Stimulated activated memory B cell treated with anti-CD40 and anti-IgM and Interleukin-4, amounts not matched to agents 10 μg/mL and 1 μg/mL and 100 μg/mL, for 72 hours (primary cell): ENCODE results near the gene AGAP2.
"Not testable (repeated sequence)": the region's sequence is repeated elsewhere in the genome, so short reads cannot be mapped to it uniquely, and the experiment has no call there.

Experiments
- ATAC-seq: fragments of 150-1000 bp; cut with Tn5 transposase; 2 replicates; pipeline ENCODE4 v1.10.0; 2021
- H3K27ac Mint-ChIP-seq: one replicate; pipeline ENCODE4 v1.8.0; 2022; ENCODE audit warnings: mild to moderate bottlenecking, mixed read lengths
- H3K27me3 Mint-ChIP-seq: one replicate; pipeline ENCODE4 v1.8.0; 2022; ENCODE audit warnings: mixed read lengths
- H3K36me3 Mint-ChIP-seq: one replicate; pipeline ENCODE4 v1.8.0; 2022; ENCODE audit warnings: mixed read lengths
- H3K4me1 Mint-ChIP-seq: one replicate; pipeline ENCODE4 v1.8.0; 2022; ENCODE audit warnings: mixed read lengths
- H3K4me3 Mint-ChIP-seq: one replicate; pipeline ENCODE4 v1.8.0; 2022; ENCODE audit warnings: mild to moderate bottlenecking, moderate library complexity, mixed read lengths
- H3K9me3 Mint-ChIP-seq: one replicate; pipeline ENCODE4 v1.8.0; 2022; ENCODE audit warnings: mixed read lengths

AGAP2 gene

DNA sequence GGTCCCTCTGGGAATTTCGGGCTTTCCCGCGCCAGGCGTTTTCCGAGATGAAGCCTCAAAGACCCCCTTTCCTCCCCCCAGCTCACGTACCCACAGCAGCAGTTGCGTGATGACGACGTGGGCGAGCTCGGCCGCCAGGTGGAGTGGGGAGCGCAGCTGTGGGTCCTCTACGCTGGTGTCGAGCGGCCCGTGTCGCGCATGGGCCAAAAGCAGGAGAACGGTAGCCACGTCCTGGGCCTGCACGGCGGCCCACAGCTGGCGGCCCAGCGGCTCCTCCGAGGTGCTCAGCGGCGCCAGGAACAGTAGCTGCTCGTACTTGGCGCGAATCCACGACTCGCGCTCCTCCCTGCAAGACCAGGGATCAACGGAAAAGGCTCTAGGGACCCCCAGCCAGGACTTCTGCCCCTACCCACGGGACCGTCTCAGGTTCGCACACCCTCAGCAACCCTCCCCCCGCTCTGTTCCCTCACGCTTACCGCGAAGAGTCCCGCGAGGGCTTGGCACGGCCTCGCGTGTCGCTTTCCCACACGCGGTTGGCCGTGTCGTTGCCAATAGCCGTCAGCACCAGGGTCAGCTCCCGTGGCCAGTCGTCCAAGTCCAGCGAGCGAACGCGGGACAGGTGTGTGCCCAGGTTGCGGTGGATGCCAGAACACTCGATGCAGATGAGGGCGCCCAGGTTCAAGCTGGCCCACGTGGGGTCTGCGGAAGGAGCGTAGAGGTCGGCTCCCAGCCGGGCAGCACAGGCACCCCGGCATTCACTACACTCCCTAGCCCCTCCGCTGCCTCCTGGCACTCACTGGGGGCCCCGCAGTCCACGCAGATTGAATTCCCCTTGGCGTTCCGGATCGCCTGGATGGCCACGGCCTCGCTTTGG, 11.4 kb downstream of the AGAP2 start:
- no peaks in the 10 kb centered on the region for H3K27me3 Mint-ChIP-seq
- no peak overlapping the region for H3K27ac Mint-ChIP-seq
- no peak for ATAC-seq
- peaks cover 26% of the 10 kb centered on the region for H3K4me1 Mint-ChIP-seq
- peaks cover 51% of the 10 kb centered on the region for H3K36me3 Mint-ChIP-seq
- no peak overlapping the region for H3K4me3 Mint-ChIP-seq
- no peaks in the 10 kb centered on the region for H3K9me3 Mint-ChIP-seq

DNA sequence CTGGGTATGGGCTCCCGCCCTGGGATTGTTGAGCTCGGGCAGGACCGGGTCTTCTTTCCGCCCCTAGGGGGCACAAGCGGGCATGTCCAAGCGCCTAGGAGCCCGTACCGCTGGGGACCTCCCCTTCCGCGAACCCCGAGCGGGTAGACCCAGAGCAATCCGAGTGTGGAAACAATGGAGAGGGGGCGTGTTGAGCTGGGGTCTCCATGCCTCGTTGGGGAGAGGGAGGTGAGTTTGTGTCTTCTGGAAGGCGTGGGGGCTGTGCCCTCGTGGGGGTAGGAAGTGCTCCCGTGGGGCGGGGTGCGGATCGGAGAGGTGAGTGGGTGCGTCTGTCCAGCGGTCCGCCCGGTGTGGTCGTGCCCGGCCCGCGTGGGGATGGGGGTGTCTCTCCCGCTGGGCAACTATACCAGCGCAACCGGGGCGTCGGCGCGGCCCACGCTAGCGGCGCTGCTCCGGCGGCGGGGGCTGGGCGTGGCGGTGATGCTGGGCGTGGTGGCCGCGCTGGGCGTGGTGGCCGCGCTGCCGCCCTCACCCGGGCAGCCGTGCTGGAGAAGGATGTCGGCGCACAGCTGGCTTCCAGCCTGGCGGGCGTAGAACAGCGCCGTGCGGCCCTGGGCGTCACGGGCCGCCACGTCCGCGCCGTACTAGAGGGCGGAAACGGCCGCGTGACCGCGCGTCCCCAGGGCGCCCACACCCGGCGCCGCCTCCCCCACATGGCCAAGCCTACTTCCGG, 12.2 kb downstream of the AGAP2 start:
- Mint-ChIP-seq H3K9me3 (no peaks in the 10 kb centered on the region), H3K4me1 (peaks cover 26% of the 10 kb centered on the region), H3K27me3 (no peaks in the 10 kb centered on the region), H3K4me3 (peak overlapping the region; percentile 75), H3K27ac (peak overlapping the region; percentile 69), H3K36me3 (peaks cover 50% of the 10 kb centered on the region)
- peak; percentile 72 for ATAC-seq

DNA sequence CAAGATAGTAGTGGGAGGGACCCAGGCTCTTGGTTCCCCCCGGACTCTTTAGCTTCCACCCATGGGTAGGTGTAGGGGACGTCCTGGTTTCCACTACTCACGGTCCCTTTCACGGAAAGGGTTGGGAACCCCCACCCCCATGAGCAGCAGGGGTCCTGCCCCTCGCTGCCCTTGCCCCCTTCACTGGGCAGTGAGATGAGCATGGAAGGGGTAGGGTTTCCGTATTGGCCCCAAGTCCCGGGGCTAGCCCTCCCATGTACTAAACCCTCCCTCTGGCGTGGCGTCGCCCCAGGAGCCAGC, 12.7 kb downstream of the AGAP2 start:
- Mint-ChIP-seq H3K4me1 (peaks cover 26% of the 10 kb centered on the region), H3K27ac (peak overlapping the region; percentile 69), H3K4me3 (peak overlapping the region; percentile 75), H3K27me3 (no peaks in the 10 kb centered on the region), H3K9me3 (no peaks in the 10 kb centered on the region), H3K36me3 (peaks cover 50% of the 10 kb centered on the region)
- no peak for ATAC-seq

DNA sequence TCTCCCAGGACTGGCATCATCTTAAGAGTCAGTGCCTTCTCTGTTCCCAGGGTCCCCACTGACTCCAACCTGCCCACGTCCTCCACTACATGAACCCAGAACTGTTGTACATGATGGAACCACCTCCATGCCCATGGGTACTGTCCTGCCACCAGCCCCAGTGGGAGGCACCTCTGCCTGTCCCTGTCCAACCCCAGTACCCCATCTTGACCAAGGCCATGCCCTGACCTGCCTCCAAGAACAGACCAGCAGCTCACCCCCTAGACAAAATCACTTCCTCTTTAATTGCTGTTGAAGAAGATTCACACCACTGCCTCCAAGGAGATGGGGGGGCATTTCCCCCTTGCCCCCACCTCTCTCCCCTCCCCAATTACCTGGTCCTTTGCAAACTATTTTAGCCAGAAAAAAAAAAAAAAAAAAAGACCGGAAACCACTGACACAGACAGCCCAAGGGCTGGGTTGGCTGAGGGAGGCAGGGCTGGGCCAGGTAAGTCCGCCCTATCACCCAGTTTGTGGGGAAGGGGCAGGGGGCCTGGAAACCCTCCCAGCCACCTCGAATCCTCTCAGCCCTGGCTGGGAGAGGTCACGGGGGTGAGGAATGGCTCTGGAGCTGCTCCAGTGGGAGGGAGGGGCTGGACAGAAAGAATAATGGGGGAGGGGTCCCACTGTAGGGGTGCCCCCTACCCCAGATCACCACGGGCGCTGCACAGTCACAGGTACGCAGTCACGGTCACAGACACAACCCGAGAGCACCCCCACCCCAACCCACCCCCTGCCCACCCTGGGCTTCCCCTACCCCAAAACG, 13.4 kb downstream of the AGAP2 start:
- ATAC-seq, result peak; percentile 28
- Mint-ChIP-seq H3K4me3 (peak overlapping the region; percentile 40), H3K9me3 (no peaks in the 10 kb centered on the region), H3K27me3 (no peaks in the 10 kb centered on the region), H3K36me3 (peaks cover 52% of the 10 kb centered on the region), H3K4me1 (peaks cover 26% of the 10 kb centered on the region), H3K27ac (peak overlapping the region; percentile 69)

DNA sequence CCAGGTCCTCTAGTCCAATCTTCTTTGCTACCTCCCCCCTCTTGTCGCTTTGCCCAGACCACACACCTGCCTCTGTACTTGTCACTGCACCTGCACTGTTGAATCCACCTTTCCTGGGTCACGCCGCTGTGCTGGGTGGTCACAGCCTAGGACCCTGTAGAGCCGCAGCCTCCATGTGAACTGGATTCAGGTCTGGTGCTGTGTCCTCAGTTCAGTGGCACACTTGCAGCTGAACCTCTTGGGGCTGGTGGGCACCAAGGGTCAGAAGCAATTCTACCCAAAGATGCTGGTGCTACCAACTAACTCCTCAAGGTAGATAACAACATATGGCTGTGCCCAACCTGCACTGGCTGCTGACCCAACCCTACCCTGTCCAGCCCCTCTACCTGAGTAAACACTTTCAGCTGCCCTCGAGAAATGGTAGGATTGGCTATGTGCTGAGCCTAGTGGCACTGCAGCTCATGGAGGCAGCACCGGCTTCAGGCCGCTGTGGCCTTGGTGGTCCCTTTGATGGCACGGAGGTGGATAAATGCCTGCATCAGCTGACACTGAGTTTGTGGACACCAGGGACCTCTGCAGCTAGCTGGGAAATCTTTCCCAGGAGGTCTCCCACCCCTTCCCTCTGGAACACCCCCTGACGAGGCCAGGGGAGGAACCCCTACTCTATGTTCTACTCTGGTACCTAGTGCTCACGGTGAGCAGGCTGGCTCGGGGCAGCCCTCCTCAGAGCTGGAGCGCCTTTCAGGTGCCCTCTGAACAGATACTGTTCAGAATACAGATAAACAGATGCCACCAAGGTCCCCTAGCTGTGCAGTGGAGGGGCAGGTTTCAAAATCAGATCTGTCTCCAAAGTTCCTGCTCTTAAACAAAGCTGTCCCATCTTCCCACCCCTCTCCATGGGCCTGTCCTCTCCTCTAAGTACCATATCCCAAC, 14.3 kb downstream of the AGAP2 start:
- H3K27me3 Mint-ChIP-seq, result no peaks in the 10 kb centered on the region
- peaks cover 58% of the 10 kb centered on the region for H3K36me3 Mint-ChIP-seq
- H3K27ac Mint-ChIP-seq, result peak overlapping the region; percentile 38
- H3K4me3 Mint-ChIP-seq, result no peak overlapping the region
- peaks cover 26% of the 10 kb centered on the region for H3K4me1 Mint-ChIP-seq
- H3K9me3 Mint-ChIP-seq, result no peaks in the 10 kb centered on the region
- no peak for ATAC-seq

DNA sequence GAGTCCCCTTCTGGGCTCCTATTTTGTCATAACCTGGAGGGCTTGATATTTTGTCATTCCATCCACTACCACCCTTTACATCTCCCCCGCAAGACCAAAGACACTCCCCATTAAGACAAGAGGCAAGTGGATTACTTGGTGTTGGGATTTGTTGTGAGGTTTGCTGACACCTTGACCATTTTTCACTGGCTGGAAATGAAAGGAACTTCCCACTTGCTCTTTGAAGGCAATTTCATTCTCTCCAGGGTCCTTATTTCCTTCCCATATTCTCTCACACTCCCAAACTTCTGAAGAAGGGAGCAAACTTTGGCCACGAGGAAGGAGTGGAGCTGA, 14.9 kb downstream of the AGAP2 start:
- peak overlapping the region; percentile 38 for H3K27ac Mint-ChIP-seq
- ATAC-seq, result no peak
- no peak overlapping the region for H3K4me3 Mint-ChIP-seq
- no peaks in the 10 kb centered on the region for H3K27me3 Mint-ChIP-seq
- H3K4me1 Mint-ChIP-seq, result peaks cover 26% of the 10 kb centered on the region
- peaks cover 60% of the 10 kb centered on the region for H3K36me3 Mint-ChIP-seq
- no peaks in the 10 kb centered on the region for H3K9me3 Mint-ChIP-seq

DNA sequence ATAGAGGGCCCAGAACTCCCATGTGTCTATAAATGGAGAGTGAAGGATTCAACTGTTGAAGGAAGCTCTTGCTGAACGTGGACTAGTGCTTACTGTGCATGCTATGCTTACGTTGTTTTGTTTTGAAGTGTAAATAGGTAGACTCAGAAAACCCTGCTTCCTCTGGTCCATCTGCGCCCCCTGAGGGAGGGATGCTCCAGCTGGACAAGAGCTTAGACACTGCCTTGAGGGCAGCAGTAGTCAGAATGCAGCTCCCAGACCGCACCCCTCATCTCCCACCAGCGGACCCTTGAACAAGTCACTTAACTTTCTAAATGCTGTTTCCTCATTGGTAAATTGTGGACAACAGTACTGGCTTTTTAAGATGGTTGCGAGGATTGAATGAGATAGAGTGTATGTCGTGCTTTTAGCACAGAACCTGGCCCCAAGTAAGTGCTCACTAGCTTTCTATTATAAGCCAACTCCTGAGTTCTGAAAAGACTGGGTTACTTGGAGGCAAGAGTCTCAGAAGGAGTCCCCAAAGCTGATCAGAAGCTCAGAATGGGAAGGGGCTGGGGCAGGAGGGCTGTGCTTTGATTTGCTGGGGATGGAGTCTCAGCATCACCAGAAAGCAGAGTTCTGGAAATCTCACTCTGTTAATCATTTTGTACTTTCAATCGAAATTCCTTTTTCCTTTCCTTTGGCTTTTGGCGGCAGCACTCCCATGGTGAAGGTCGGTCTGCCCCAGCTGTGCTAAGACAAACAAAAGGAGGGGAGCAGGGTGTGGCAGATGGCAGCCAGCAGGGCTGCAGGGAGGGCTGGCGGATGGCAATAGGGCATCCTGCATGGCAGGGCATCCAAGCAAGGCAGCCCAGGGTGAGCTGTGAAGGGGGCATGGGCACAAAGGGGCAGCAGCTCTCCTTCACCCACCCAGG, 15.6 kb downstream of the AGAP2 start:
- Mint-ChIP-seq H3K4me3 (no peak overlapping the region), H3K9me3 (no peaks in the 10 kb centered on the region), H3K27ac (peak overlapping the region; percentile 38), H3K27me3 (no peaks in the 10 kb centered on the region), H3K36me3 (peaks cover 60% of the 10 kb centered on the region), H3K4me1 (peaks cover 26% of the 10 kb centered on the region)
- no peak for ATAC-seq

DNA sequence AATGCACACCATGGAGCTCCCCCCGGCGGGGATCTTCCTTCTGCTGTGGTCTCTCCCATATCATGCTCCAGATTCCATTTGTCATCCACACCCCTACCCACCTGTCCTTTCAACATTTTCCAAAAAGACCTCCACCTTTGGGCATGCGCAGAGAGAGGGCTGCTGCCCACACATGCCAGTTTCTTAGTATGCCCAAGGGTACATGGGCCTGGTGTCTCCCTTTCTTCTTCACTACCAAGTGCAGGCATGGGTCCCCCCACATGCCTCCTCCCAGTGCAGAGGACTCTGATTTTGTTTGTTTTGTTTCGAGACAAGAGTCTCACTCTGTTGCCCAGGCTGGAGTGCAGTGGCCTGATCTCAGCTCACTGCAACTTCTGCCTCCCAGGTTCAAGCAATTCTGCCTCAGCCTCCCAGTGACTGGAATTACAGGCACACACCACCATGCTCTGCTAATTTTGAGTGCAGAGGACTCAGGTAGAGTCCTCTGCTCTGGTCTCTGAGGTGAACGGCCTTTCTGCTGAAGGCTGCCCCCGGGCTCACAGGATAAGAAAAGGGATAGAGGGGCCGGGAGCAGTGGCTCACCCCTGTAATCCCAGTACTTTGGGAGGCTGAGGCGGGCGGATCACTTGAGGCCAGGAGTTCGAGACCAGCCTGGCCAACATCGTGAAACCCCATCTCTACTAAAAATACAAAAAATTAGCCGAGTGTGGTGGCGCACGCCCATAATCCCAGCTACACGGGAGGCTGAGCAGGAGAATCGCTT, 16.5 kb downstream of the AGAP2 start:
- H3K36me3 Mint-ChIP-seq, result peaks cover 57% of the 10 kb centered on the region
- H3K27me3 Mint-ChIP-seq, H3K4me3 Mint-ChIP-seq, H3K9me3 Mint-ChIP-seq, ATAC-seq, H3K27ac Mint-ChIP-seq: not testable (repeated sequence)
- H3K4me1 Mint-ChIP-seq, result peaks cover 26% of the 10 kb centered on the region

DNA sequence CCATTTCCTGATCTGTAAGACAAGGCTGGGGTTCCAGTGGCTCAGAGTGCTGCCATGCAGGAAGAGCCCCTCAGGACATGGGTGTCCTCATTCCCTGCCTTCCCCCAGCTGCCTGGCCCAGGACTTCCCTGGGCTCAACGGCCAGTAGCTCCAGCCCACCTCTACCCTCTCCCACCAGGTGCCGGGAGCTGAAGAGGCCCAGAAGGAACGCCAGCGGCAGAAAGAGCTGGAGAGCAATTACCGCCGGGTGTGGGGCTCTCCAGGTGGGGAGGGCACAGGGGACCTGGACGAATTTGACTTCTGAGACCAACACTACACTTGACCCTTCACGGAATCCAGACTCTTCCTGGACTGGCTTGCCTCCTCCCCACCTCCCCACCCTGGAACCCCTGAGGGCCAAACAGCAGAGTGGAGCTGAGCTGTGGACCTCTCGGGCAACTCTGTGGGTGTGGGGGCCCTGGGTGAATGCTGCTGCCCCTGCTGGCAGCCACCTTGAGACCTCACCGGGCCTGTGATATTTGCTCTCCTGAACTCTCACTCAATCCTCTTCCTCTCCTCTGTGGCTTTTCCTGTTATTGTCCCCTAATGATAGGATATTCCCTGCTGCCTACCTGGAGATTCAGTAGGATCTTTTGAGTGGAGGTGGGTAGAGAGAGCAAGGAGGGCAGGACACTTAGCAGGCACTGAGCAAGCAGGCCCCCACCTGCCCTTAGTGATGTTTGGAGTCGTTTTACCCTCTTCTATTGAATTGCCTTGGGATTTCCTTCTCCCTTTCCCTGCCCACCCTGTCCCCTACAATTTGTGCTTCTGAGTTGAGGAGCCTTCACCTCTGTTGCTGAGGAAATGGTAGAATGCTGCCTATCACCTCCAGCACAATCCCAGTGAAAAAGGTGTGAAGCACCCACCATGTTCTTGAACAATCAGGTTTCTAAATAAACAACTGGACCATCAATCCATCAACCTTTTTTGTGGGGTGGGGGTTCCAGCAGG, 17.6 kb downstream of the AGAP2 start:
- Mint-ChIP-seq H3K9me3 (no peaks in the 10 kb centered on the region), H3K4me3 (no peak overlapping the region), H3K4me1 (peaks cover 24% of the 10 kb centered on the region), H3K27me3 (no peaks in the 10 kb centered on the region), H3K27ac (no peak overlapping the region), H3K36me3 (peaks cover 57% of the 10 kb centered on the region)
- no peak for ATAC-seq

DNA sequence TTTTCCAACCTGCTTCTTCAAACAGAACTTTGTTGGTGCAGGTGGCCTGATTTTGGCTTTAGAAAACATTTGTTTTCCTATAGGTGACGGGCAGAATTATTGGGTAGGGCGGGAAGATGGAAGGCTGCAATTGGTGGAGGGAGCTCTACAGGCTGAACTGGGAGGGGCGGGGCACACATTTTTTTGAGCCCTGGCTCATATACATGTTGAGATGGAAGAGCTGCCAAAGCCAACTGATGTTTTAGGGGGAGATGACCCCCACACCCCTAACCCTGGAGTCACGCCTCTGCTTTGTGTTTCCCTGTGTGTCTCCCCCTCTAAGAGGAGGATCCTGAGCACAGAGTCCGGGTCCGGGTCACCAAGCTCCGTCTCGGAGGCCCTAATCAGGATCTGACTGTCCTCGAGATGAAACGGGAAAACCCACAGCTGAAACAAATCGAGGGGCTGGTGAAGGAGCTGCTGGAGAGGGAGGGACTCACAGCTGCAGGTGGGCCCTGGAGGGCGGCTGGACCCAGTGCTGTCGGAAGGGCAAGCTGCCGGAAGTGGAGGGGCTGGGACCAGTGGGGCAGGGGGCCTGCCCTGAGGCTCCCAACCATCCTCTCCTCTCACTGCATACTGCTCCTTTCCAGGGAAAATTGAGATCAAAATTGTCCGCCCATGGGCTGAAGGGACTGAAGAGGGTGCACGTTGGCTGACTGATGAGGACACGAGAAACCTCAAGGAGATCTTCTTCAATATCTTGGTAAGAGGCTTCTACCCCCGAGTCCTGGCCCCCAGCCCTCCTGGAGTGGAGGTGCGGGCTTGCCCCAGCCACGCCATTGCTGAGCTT, 18.6 kb downstream of the AGAP2 start:
- H3K36me3 Mint-ChIP-seq, result peaks cover 58% of the 10 kb centered on the region
- ATAC-seq, result no peak
- no peaks in the 10 kb centered on the region for H3K9me3 Mint-ChIP-seq
- H3K27ac Mint-ChIP-seq, result no peak overlapping the region
- H3K4me3 Mint-ChIP-seq, result no peak overlapping the region
- no peaks in the 10 kb centered on the region for H3K27me3 Mint-ChIP-seq
- H3K4me1 Mint-ChIP-seq, result peaks cover 20% of the 10 kb centered on the region

DNA sequence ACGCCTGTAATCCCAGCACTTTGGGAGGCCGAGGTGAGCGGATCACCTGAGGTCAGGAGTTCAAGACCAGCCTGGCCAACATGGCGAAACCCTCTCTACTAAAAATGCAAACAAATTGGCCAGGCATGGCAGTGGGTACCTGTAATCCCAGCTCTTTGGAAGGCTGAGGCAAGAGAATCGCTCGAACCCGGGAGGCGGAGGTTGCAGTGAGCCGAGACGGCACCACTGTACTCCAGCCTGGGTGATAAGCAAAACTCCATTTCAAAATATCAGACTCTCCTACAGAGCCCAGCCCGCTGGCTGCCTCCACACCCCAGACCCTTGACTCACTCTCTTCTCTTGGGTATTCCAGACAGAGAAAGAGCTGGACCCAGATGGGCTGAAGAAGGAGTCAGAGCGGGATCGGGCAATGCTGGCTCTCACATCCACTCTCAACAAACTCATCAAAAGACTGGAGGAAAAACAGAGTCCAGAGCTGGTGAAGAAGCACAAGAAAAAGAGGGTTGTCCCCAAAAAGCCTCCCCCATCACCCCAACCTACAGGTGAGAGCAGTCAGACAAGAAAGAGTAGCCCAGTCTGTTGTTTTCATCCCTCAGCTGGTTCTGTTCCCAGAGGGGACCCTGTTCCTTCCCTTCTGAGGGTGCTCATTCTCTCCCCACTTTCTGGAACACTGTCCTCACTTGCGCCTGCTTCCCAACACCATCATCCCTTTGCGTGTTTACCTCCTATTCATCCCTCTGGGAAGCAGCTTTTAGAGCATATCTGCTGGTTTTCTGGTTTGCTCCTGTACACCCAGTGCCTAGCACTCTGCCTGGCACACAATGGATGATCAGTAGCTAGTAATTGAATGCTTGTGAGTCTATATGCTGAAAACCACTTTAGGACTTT, 19.7 kb downstream of the AGAP2 start:
- no peaks in the 10 kb centered on the region for H3K27me3 Mint-ChIP-seq
- ATAC-seq, result no peak
- H3K27ac Mint-ChIP-seq, result no peak overlapping the region
- H3K4me3 Mint-ChIP-seq, result no peak overlapping the region
- peaks cover 9% of the 10 kb centered on the region for H3K4me1 Mint-ChIP-seq
- peaks cover 55% of the 10 kb centered on the region for H3K36me3 Mint-ChIP-seq
- no peaks in the 10 kb centered on the region for H3K9me3 Mint-ChIP-seq
